NCI-H2227 (cell line): ENCODE results near the gene CBX7.

Experiments
- DNase-seq: peaks from one replicate; lab custom pipeline; 2025; ENCODE audit not compliant: unreplicated experiment; lab: John Stamatoyannopoulos, UW

Gene CBX7

GRCh38 chr22:39152511-39153219 lies at the start of gene CBX7:
TSS of gene CBX7 (minus strand) at chr22:39152680. CDS start at chr22:39152444, 236 bp downstream.
- peak; percentile 90 for DNase-seq

- DNase-seq, result no peak
Measured at GRCh38 chr22:39197578-39197977, 45.1 kb upstream of the CBX7 start.

GRCh38 chr22:39194098-39194497 lies 41.6 kb upstream of the CBX7 start:
- no peak for DNase-seq

GRCh38 chr22:39188809-39189208 lies 36.3 kb upstream of the CBX7 start:
- DNase-seq, result no peak

GRCh38 chr22:39185601-39186012 lies 33.1 kb upstream of the CBX7 start:
- no peak for DNase-seq

GRCh38 chr22:39184586-39185577 lies 32.4 kb upstream of the CBX7 start:
- no peak for DNase-seq

GRCh38 chr22:39183991-39184585 lies 31.6 kb upstream of the CBX7 start:
- no peak for DNase-seq

- no peak for DNase-seq
Measured at GRCh38 chr22:39182478-39183030, 30.1 kb upstream of the CBX7 start.

- no peak for DNase-seq
Measured at GRCh38 chr22:39181778-39182177, 29.3 kb upstream of the CBX7 start.

GRCh38 chr22:39181356-39181755 lies 28.9 kb upstream of the CBX7 start:
- DNase-seq, result no peak

GRCh38 chr22:39179841-39180335 lies 27.4 kb upstream of the CBX7 start:
- no peak for DNase-seq

GRCh38 chr22:39179401-39179827 lies 26.9 kb upstream of the CBX7 start:
- DNase-seq, result no peak

- no peak for DNase-seq
Measured at GRCh38 chr22:39178206-39179111, 26.0 kb upstream of the CBX7 start.

GRCh38 chr22:39177791-39178190 lies 25.3 kb upstream of the CBX7 start:
- DNase-seq, result no peak

GRCh38 chr22:39177456-39177775 lies 24.9 kb upstream of the CBX7 start:
- DNase-seq, result no peak

GRCh38 chr22:39176714-39177455 lies 24.4 kb upstream of the CBX7 start:
- DNase-seq, result no peak

- DNase-seq, result no peak
Measured at GRCh38 chr22:39176143-39176713, 23.7 kb upstream of the CBX7 start.

GRCh38 chr22:39175353-39176142 lies 23.1 kb upstream of the CBX7 start:
- no peak for DNase-seq
